ENCODE results near the gene SLC43A3.

SLC43A3 gene

GRCh38 chr11:57428643-57429042 is 1.7 kb upstream of the SLC43A3 start:
- no peaks in the 10 kb centered on the region for H3K9me3 Mint-ChIP-seq
- peaks cover 22% of the 10 kb centered on the region for H3K27me3 Mint-ChIP-seq (ENCODE audit: low read depth)
- H3K36me3 Mint-ChIP-seq (ENCODE audit: low read depth): peaks cover 4% of the 10 kb centered on the region
- no peak overlapping the region for H3K4me3 Mint-ChIP-seq
- no peak overlapping the region for H3K27ac Mint-ChIP-seq
- peaks cover 18% of the 10 kb centered on the region for H3K4me1 Mint-ChIP-seq
- TF ChIP-seq CTCF (IDR thresholded peaks at IDR 0.05; ENCODE audit: unreplicated experiment in 3 of 3): no peak

- H3K27me3 Mint-ChIP-seq (ENCODE audit: low read depth): peaks cover 22% of the 10 kb centered on the region
- peaks cover 10% of the 10 kb centered on the region for H3K36me3 Mint-ChIP-seq (ENCODE audit: low read depth)
- no peaks in the 10 kb centered on the region for H3K9me3 Mint-ChIP-seq
- peak overlapping the region; percentile 42 to 90 (median 59) for H3K27ac Mint-ChIP-seq
- TF ChIP-seq CTCF (IDR thresholded peaks at IDR 0.05; ENCODE audit: unreplicated experiment in 3 of 3): no peak
- H3K4me1 Mint-ChIP-seq: peaks cover 18% of the 10 kb centered on the region
- H3K4me3 Mint-ChIP-seq: peak overlapping the region; percentile 80 to 86 (median 85)
Measured at GRCh38 chr11:57427727-57428082, 784 bp upstream of the SLC43A3 start.

GRCh38 chr11:57426439-57426928 is 437 bp downstream of the SLC43A3 start:
- Mint-ChIP-seq H3K27ac (peak overlapping the region in 2 of 3 experiments; percentile 44 to 59), H3K9me3 (no peaks in the 10 kb centered on the region), H3K27me3 (ENCODE audit: low read depth) (peaks cover 22% of the 10 kb centered on the region), H3K36me3 (ENCODE audit: low read depth) (peaks cover 15% of the 10 kb centered on the region), H3K4me1 (peaks cover 18% of the 10 kb centered on the region), H3K4me3 (peak overlapping the region; percentile 85 to 86 (median 85))
- no peak for TF ChIP-seq CTCF (IDR thresholded peaks at IDR 0.05; ENCODE audit: unreplicated experiment in 3 of 3)

DNA sequence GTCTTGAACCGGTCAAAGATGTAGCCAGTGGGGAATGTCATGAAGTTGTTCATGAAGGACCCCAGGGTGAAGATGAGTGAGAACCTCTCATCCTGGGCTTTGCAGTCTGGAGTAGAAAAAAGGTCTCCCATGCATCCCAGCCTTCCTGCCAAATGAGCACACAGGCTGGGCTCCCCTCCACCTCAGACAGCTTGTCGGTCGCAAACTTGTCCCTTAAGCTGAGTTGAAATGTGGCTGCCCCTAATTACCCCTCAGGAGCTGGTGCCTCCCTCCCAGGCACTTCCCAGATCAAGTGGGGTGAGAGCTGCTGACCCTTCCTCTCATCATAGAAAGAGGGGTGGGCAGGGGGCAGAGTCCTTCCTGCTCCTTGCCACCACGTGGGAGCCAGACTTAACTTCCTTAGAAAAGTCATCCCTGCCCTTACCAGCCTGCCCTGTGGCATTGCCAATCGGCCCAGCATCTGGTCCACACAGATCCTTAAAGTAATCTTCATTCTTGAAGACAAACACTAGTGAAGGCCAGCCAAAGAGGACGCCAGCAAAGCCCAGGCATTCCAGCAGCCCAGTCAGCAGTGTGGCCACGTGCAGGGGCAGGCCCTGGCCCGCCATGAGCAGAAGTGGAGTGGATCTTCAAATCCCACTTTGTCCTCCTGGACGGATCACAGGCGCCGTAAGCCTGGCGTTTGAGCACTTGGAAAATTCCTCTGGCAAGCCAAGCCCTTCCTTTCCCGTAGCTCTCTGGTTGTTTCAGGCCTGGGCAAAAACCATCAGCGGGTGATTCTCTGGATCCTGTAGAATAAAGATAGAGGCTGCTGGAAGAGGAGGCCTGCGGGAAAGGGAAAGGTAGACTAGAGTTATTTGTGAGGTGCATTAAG is 1.1 kb downstream of the SLC43A3 start:
- H3K4me3 Mint-ChIP-seq: peak overlapping the region; percentile 85 to 86 (median 85)
- no peak for TF ChIP-seq CTCF (IDR thresholded peaks at IDR 0.05; ENCODE audit: unreplicated experiment in 3 of 3)
- no peaks in the 10 kb centered on the region for H3K9me3 Mint-ChIP-seq

DNA sequence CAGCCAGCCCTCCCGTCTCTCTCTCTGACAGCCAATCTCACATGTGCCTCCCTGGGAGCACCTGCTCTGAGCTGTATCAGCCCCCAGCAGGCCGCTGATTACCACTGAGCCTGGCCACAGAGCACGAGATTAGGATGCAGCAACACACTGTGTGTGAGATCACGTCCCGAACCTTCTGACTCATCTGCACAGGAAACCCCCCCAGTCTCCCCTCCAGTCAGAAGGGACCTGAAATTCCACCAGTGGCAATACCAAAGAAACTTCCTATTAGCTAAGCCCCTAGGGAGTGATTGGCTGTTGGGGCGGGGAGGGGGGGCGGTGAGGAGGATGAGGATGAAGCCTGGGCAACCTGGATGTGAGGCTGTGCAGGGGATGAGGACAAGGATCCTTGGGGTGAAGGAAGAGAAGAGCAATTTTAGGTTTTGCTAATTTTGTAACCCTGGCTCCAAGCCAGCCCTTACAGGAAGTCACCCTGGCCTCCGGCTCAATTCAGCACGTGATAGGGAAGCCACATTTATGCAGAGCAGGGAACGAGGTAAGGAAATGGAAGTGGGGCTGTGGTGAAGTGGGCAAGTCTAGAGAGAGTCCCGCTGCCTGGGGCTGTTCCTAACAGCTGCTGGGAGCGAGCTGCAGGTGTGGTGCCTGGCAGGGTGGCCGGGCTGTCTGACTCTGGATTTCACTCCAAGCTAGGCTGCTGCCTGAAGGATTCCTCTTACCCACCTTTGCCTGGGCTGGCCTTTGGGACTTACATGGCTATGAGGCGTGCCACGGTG is 1.9 kb downstream of the SLC43A3 start:
- Mint-ChIP-seq H3K4me1 (peaks cover 18% of the 10 kb centered on the region), H3K27me3 (ENCODE audit: low read depth) (peaks cover 21% of the 10 kb centered on the region), H3K4me3 (peak overlapping the region; percentile 39 to 83 (median 69)), H3K9me3 (no peaks in the 10 kb centered on the region), H3K27ac (peak overlapping the region in 1 of 3 experiments; percentile 59), H3K36me3 (ENCODE audit: low read depth) (peaks cover 19% of the 10 kb centered on the region)
- no peak for TF ChIP-seq CTCF (IDR thresholded peaks at IDR 0.05; ENCODE audit: unreplicated experiment in 3 of 3)

More for the DNA sequence above, 1.1 kb downstream of the SLC43A3 start:
- peaks cover 22% of the 10 kb centered on the region for H3K27me3 Mint-ChIP-seq (ENCODE audit: low read depth)
- peak overlapping the region in 2 of 3 experiments; percentile 44 to 59 for H3K27ac Mint-ChIP-seq
- H3K36me3 Mint-ChIP-seq (ENCODE audit: low read depth): peaks cover 15% of the 10 kb centered on the region
- H3K4me1 Mint-ChIP-seq: peaks cover 18% of the 10 kb centered on the region
